ENCODE measurements around the gene ONECUT2.

The ONECUT2 gene

GRCh38 chr18:57523171-57523956, 88.2 kb downstream of the ONECUT2 start:
- Histone ChIP-seq H4K20me1 (ENCODE audit: insufficient read depth, low read length) (no peaks in the 10 kb centered on the region), H3F3A (ENCODE audit: insufficient read depth, low read length) (0 out of 2 replicates have a peak, but pooled peaks cover 8% of the 10 kb centered on the region), H3K9me3 (replicated peaks; ENCODE audit: insufficient read depth, low read length) (no peaks in the 10 kb centered on the region), H3K27ac (ENCODE audit: low read length) (no peak overlapping the region), H3K36me3 (replicated peaks; ENCODE audit: insufficient read depth, low read length) (no peaks in the 10 kb centered on the region), H3K9me2 (replicated peaks; ENCODE audit: insufficient read depth, low read length) (no peaks in the 10 kb centered on the region), H3K4me2 (ENCODE audit: low read depth, low read length) (peak overlapping the region; percentile 52), H2AFZ (ENCODE audit: low read length) (peak overlapping the region; percentile 13), H3K79me2 (ENCODE audit: low read length) (no peaks in the 10 kb centered on the region), H3K4me3 (ENCODE audit: low read length) (0 out of 2 replicates have a peak overlapping the region, but pooled peaks have one; percentile 3), H3K9ac (ENCODE audit: low read length) (no peak overlapping the region), H3K27me3 (replicated peaks; ENCODE audit: insufficient read depth, low read length) (no peaks in the 10 kb centered on the region), H3K4me1 (ENCODE audit: low read length) (peaks cover 15% of the 10 kb centered on the region)
- no peak for TF ChIP-seq CTCF (IDR thresholded peaks at IDR 0.05; ENCODE audit: low read length)
- TF ChIP-seq EZH2phosphoT487 (IDR thresholded peaks at IDR 0.05; ENCODE audit: low read length) = no peak
- TF ChIP-seq EZH2 (optimal IDR thresholded peaks at IDR 0.05; ENCODE audit: low read depth, low read length) = no peak
- peak; percentile 58 for DNase-seq

GRCh38 chr18:57527556-57528229, 92.5 kb downstream of the ONECUT2 start:
- H3K4me1 ChIP-seq (ENCODE audit: low read length) = peaks cover 14% of the 10 kb centered on the region
- no peak for TF ChIP-seq EZH2 (optimal IDR thresholded peaks at IDR 0.05; ENCODE audit: low read depth, low read length)
- TF ChIP-seq CTCF (IDR thresholded peaks at IDR 0.05; ENCODE audit: low read length) = no peak
- TF ChIP-seq EZH2phosphoT487 (IDR thresholded peaks at IDR 0.05; ENCODE audit: low read length) = no peak
- H3K9me3 ChIP-seq (replicated peaks; ENCODE audit: insufficient read depth, low read length) = no peaks in the 10 kb centered on the region
- no peak overlapping the region for H2AFZ ChIP-seq (ENCODE audit: low read length)
- no peak overlapping the region for H3K9ac ChIP-seq (ENCODE audit: low read length)
- H3K79me2 ChIP-seq (ENCODE audit: low read length) = no peaks in the 10 kb centered on the region
- no peaks in the 10 kb centered on the region for H4K20me1 ChIP-seq (ENCODE audit: insufficient read depth, low read length)
- no peaks in the 10 kb centered on the region for H3K27me3 ChIP-seq (replicated peaks; ENCODE audit: insufficient read depth, low read length)
- no peak overlapping the region for H3K27ac ChIP-seq (ENCODE audit: low read length)
- no peak overlapping the region for H3K4me3 ChIP-seq (ENCODE audit: low read length)
- no peaks in the 10 kb centered on the region for H3K9me2 ChIP-seq (replicated peaks; ENCODE audit: insufficient read depth, low read length)
- no peak for DNase-seq
- 0 out of 2 replicates have a peak, but pooled peaks cover 8% of the 10 kb centered on the region for H3F3A ChIP-seq (ENCODE audit: insufficient read depth, low read length)
- no peak overlapping the region for H3K4me2 ChIP-seq (ENCODE audit: low read depth, low read length)
- H3K36me3 ChIP-seq (replicated peaks; ENCODE audit: insufficient read depth, low read length) = no peaks in the 10 kb centered on the region

DNA sequence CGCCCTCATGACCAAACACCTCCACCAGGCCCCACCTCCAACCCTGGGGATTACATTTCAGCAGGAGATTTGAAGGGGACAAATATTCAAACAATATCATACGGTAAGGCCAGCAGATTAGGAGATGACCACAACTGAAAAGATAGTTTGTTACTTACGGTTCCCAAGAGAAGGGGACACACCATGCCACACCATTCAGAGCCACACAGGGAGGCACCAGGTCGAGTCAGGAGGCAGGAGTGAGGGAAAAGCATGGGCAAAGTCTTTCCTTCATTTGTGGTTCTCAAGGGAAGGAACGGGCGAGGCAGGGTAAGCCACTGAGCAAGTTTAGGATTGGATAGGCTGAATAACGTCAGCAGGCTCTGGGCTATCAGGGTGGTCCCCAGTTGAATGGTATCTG, 94.0 kb downstream of the ONECUT2 start:
- H3F3A ChIP-seq (ENCODE audit: insufficient read depth, low read length) = no peaks in the 10 kb centered on the region
- H3K27me3 ChIP-seq (replicated peaks; ENCODE audit: insufficient read depth, low read length) = no peaks in the 10 kb centered on the region
- H2AFZ ChIP-seq (ENCODE audit: low read length) = no peak overlapping the region
- no peaks in the 10 kb centered on the region for H3K9me2 ChIP-seq (replicated peaks; ENCODE audit: insufficient read depth, low read length)
- H3K36me3 ChIP-seq (replicated peaks; ENCODE audit: insufficient read depth, low read length) = no peaks in the 10 kb centered on the region
- H3K9ac ChIP-seq (ENCODE audit: low read length) = no peak overlapping the region
- H4K20me1 ChIP-seq (ENCODE audit: insufficient read depth, low read length) = no peaks in the 10 kb centered on the region
- no peaks in the 10 kb centered on the region for H3K4me1 ChIP-seq (ENCODE audit: low read length)
- no peak overlapping the region for H3K27ac ChIP-seq (ENCODE audit: low read length)
- no peaks in the 10 kb centered on the region for H3K9me3 ChIP-seq (replicated peaks; ENCODE audit: insufficient read depth, low read length)
- no peaks in the 10 kb centered on the region for H3K79me2 ChIP-seq (ENCODE audit: low read length)
- no peak for DNase-seq
- H3K4me2 ChIP-seq (ENCODE audit: low read depth, low read length) = no peak overlapping the region
- no peak overlapping the region for H3K4me3 ChIP-seq (ENCODE audit: low read length)
- TF ChIP-seq EZH2phosphoT487 (IDR thresholded peaks at IDR 0.05; ENCODE audit: low read length) (no peak), CTCF (IDR thresholded peaks at IDR 0.05; ENCODE audit: low read length) (no peak), EZH2 (optimal IDR thresholded peaks at IDR 0.05; ENCODE audit: low read depth, low read length) (no peak)

Measured in MM.1S (cell line).